Activated CD4-positive, alpha-beta T cell treated with anti-CD3 and anti-CD28 coated beads, Interleukin-2, amount 50 U/mL, for 1 hour (primary cell): Measurements from ENCODE around the gene FNBP1L.
"Not testable (repeated sequence)": the region's sequence is repeated elsewhere in the genome, so short reads cannot be mapped to it uniquely, and the experiment has no call there.

Experiments used
- DNase-seq: peaks from one replicate; pipeline ENCODE4 v3.0.0-alpha.2; 2020

FNBP1L gene

DNA sequence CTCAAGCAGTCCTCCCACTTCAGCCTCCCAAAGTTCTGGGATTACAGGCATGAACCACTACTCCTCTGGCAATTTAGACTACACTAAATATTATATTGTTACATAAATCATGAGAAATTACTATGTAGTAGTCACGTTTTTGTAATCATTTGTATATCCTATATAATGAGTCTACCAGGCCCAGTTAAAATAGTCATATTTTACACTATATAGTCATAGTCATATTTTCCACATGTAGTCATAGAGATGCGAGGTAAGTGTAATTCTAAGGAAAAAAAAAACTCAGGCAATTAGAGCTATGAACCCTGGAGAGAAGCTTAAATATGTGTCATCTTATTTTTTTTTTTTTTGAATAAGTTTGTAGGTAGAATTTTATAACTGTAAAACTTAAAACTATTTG lies 90.0 kb downstream of the FNBP1L start:
- DNase-seq = no peak

DNA sequence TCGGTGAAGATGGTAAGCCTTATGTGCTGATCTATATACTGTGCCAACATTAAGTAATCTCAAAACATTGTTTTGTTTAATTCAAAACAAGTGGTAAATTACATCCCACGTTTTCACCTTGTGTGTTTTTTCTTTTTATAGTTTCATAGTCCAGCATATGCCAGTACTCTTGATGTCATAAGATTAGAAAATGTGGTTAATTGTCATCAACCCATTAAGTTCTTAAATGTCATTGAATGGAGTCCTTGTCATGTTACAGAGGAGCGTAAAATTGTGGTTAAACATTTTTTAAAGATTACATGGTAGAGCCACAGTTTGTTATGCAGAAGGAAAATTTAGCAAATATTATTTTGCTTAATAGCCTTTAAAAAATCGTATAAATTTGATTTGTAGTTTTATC lies 93.1 kb downstream of the FNBP1L start:
- no peak for DNase-seq

GRCh38 chr1:93542398-93542797 lies 94.5 kb downstream of the FNBP1L start:
- no peak for DNase-seq

GRCh38 chr1:93546162-93546863 lies 98.4 kb downstream of the FNBP1L start:
- no peak for DNase-seq

DNA sequence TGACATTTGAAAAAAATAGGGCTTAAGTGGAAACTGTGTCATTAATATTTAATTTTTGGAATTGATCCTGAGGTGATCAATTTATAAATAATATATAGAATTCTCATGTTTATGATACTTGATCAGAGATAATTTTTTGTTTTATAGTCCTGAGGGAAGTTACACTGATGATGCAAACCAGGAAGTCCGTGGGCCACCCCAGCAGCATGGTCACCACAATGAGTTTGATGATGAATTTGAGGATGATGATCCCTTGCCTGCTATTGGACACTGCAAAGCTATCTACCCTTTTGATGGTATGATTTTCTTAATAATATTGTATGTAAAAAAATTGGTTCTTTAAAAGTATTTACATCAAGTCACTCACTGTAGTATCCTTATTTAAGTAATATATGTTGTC lies 101.2 kb downstream of the FNBP1L start:
- DNase-seq = no peak

- no peak for DNase-seq
These were observed 101.9 kb downstream of the FNBP1L start for GRCh38 chr1:93549811-93550210.

- no peak for DNase-seq
These were observed 105.0 kb downstream of the FNBP1L start for GRCh38 chr1:93552741-93553455.

DNA sequence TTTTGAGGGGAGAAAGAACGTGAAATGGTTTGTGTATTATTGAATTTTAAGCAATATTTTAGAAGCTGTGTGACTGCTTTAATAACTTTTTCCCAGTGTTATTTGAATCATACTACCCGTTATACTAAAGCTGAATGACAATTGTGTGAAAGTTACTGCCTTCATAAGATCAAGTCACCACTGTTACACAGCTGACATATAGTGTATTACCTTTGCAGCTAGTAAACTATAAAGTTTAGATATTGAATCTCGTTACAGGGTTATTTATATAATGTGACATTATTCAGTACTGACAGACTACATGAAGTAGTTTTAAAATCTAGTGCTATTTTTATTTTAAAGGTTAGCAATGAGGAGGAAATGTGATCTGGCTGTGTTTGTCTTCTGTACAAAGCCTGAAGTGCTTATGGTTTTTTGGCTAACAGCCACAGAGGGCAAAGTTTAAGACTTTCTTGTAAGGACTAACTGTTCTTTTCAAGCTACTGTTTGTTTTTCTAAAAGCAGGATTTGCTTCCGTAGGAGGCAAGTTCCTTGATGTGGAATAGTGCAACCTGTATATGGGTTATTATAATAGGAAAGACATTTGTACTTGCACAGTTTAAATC lies 106.1 kb downstream of the FNBP1L start:
- not testable (repeated sequence) for DNase-seq

GRCh38 chr1:93554883-93555872 lies 107.3 kb downstream of the FNBP1L start:
- DNase-seq = no peak

- DNase-seq = no peak
These were observed 108.4 kb downstream of the FNBP1L start for GRCh38 chr1:93556291-93556690.

DNA sequence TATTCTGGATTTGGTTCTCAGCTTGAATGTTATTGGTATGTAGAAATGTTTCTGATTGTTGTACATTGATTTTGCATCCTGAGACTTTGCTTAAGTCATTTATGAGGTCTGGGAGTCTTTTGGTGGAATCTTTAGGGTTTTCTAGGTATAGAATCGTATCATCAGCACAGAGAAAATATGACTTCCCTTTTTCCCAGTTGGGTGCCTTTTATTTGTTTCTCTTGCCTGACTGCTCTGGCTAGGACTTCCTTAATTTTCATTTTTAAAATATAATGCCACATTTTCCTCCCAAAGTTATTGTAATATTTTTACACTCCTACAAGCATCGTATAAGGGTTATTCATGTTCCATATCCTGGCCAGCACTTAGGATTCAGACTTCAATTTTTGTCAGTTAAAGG lies 111.1 kb downstream of the FNBP1L start:
- no peak for DNase-seq

GRCh38 chr1:93559695-93560094 lies 111.8 kb downstream of the FNBP1L start:
- DNase-seq = no peak

- no peak for DNase-seq
These were observed 117.7 kb downstream of the FNBP1L start for GRCh38 chr1:93565496-93566206.

- no peak for DNase-seq
These were observed 118.3 kb downstream of the FNBP1L start for GRCh38 chr1:93566227-93566626.

GRCh38 chr1:93567255-93567918 lies 119.5 kb downstream of the FNBP1L start:
- DNase-seq = no peak

DNA sequence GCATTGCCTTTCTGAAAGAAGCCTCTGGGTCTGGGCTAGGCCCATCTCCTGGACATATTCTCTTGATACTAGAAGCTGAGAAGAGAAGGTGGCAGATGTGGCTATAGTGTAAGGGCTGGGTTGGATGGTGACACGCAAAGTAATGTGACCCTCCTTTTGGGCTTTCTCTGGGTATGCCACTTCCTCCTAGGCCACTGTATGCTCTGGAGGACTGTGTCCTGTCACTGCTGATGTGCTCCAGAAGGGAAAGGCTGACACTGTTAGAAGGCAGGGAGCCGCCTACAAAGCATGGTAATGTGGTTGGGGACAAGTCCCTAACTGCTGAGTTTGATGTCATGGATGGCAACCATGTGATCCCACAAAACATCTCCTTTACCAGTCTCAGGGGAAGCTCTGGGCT lies 121.6 kb downstream of the FNBP1L start:
- no peak for DNase-seq

DNA sequence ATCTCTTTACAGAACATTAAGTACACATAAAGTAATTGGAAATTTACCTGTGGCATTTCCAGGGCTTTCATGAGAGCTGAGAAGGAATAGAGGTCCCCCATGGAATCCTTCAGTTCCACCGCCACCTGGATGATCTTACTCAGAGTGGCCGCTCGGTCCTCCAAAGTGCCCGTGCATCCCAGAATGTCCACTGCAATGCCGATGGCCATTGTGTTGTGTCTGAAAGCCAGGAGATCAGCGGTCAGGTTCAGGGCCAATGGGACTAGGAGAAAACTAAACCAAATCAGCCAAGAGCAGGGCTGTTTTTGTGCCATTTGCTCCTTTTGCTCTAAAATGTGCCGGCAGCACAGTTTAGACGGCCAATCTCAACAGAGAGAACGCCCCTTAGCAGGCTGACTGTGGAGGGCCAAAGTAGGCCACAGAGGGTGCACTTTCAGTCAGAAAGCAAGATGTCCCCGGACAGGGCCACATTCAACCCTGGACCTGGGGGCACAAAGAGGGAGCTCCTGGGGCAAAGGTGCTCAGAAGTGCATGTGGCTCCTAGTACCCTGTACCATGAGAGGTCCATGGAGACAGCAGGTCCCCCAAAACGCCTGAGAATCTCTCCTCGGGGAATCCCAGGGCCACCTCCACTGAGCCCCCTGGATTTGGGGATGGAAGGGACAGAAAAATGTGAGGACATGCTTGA lies 123.8 kb downstream of the FNBP1L start:
- DNase-seq = no peak

DNA sequence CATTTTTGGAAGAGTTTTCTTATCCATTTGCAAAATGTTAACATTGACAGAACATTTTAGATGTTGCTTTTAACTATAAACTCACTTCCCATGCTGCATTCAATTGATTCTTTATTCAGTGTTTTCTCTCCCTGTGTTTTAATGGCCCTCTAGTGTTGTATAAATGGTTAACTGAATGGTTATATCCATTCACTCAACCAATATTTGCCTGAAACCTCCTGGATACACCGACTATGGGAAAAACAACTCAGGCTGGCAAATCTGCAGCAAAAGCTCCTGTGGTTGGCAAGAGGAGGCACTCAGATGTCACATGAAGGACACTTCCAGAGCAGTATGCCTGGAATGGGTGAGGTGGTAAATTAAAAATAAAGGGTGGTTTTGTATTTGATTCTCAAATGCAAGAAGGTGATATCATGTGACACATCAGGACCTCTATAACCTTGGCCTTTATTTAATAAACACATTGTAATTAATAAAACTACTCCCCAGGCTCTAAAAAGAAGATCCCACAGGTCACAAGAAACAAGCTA lies 126.1 kb downstream of the FNBP1L start:
- no peak for DNase-seq

DNA sequence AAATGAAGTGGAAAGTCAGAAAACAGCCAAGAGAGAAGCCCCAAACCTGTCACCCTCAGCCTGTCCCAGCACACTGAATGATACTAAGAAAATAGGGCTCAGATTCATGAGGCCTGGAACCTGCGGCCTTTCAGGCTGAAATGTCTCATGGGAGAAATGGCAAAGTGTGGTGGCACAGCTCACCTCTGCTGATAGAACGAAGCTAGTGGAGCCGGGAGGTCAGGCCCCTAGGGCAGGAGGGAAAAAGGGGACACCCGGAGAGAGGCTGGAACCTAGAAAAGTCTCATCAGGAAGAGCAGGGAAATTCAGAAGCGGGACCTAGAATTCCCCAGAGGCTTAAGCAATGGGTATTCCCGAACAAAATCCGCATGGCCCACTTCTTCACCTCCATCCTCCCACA lies 126.6 kb downstream of the FNBP1L start:
- no peak for DNase-seq

DNA sequence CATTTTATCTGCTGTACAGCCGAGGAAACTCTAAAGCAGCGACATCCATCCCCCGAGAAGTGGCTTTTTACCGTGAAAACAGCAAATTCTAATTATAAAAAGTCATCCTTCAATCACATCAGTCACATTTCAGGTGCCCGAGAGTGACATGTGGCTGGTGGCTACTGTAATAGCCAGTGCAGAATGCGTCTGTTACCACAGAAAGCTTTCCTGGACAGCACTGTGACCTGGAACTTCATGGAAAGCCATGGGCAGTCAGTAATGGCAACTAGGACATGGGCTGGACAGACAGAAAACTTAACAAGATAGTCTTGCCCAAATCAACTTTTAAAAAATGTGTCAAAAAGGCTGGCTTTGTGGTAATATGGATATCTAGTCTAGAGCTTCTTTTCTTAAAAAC lies 127.1 kb downstream of the FNBP1L start:
- DNase-seq = no peak
